Mucosa of descending colon (tissue), 3 donors: ENCODE results near the gene HBE1. TPM values are rescaled to one million over a fixed set of nuclear protein-coding genes. Genes with fewer than 3 reads are reported as not detected.
"Not testable (repeated sequence)": the region's sequence is repeated elsewhere in the genome, so short reads cannot be mapped to it uniquely, and the experiment has no call there.

ENCODE experiments used
- ATAC-seq: fragments of 200-7000 bp; cut with Tn5 transposase; one replicate; pipeline ENCODE4 v1.9.1; 2020; ENCODE audit warnings: mild to moderate bottlenecking, moderate library complexity
- DNase-seq, 3 donors: peaks; one replicate each; pipeline ENCODE4 v3.0.0-alpha.2; 2020
- H3K36me3 ChIP-seq: fragments of 200-600 bp; one replicate; pipeline ENCODE4 v1.8.0; 2021; ENCODE audit warnings: low read depth, mild to moderate bottlenecking
- H3K4me1 ChIP-seq: fragments of 200-600 bp; one replicate; pipeline ENCODE4 v1.8.0; 2021; ENCODE audit warnings: low read depth, mild to moderate bottlenecking
- H3K4me3 ChIP-seq: fragments of 200-600 bp; one replicate; pipeline ENCODE4 v1.8.0; 2021; ENCODE audit warnings: mild to moderate bottlenecking
- H3K9me3 ChIP-seq: fragments of 200-600 bp; one replicate; pipeline ENCODE4 v1.8.0; 2021; ENCODE audit warnings: mild to moderate bottlenecking
- intact Hi-C, 2 donors: fragments of 100-400 bp; cut with DNase I in 1 of 2; cut with micrococcal nuclease in 1 of 2; formaldehyde crosslinking; loops; one replicate each; pipeline versions ENCODE4 v1.11.0 to v1.11.1; 2022; cut with DNase I, micrococcal nuclease
- total RNA-seq, 3 donors: library from RNA; stranded (reverse); fragmentation: NEBNext Ultra II Directional in 2 of 3; extraction: Animal tissue kit (Norgen Biotek cat#: 25700) in 2 of 3; gene quantifications; one replicate each; pipeline versions ENCODE4 v1.2.1 to v1.2.4, GENCODE V29; 2021 to 2023
- TF ChIP-seq, protein P1 (sequence below): fragments of 200-600 bp; IDR thresholded peaks from one replicate; pipeline ENCODE4 v1.8.0; 2022; ENCODE audit warnings: antibody characterized with exemption, mild to moderate bottlenecking
- donor health status: DM: no; HTN: no; CAD: no; lungs with moderate emphysema.
- donor health status: DM: no; HTN: no; CAD: no.
- donor health status: DM: no; HTN: yes; CAD: no.

The HBE1 gene
- total RNA-seq, 3 donors from 2014 or later: not detected

- Histone ChIP-seq H3K36me3 (no peaks in the 10 kb centered on the region), H3K9me3 (no peaks in the 10 kb centered on the region), H3K4me3 (no peak overlapping the region), H3K4me1 (no peaks in the 10 kb centered on the region)
- ATAC-seq (no peak), DNase-seq (no peak)
- intact Hi-C loops: no loop called here
- TF ChIP-seq, protein P1, sequence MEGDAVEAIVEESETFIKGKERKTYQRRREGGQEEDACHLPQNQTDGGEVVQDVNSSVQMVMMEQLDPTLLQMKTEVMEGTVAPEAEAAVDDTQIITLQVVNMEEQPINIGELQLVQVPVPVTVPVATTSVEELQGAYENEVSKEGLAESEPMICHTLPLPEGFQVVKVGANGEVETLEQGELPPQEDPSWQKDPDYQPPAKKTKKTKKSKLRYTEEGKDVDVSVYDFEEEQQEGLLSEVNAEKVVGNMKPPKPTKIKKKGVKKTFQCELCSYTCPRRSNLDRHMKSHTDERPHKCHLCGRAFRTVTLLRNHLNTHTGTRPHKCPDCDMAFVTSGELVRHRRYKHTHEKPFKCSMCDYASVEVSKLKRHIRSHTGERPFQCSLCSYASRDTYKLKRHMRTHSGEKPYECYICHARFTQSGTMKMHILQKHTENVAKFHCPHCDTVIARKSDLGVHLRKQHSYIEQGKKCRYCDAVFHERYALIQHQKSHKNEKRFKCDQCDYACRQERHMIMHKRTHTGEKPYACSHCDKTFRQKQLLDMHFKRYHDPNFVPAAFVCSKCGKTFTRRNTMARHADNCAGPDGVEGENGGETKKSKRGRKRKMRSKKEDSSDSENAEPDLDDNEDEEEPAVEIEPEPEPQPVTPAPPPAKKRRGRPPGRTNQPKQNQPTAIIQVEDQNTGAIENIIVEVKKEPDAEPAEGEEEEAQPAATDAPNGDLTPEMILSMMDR: no peak
These were observed 33.9 kb upstream of the HBE1 start for GRCh38 chr11:5303626-5304025.

- Histone ChIP-seq H3K9me3 (no peaks in the 10 kb centered on the region), H3K4me1 (no peaks in the 10 kb centered on the region), H3K36me3 (no peaks in the 10 kb centered on the region), H3K4me3 (no peak within 1 kb of the TSS)
- TF ChIP-seq, protein P1: no peak
- no peak for ATAC-seq
- intact Hi-C loops: no loop called here
- DNase-seq: no peak
These were observed 32.1 kb upstream of the HBE1 start, which contains the start of gene OR51B4 for GRCh38 chr11:5301846-5302245. Gene OR51B4 (minus strand): TSS chr11:5301946. CDS start chr11:5301946, 0 bp downstream.

DNA sequence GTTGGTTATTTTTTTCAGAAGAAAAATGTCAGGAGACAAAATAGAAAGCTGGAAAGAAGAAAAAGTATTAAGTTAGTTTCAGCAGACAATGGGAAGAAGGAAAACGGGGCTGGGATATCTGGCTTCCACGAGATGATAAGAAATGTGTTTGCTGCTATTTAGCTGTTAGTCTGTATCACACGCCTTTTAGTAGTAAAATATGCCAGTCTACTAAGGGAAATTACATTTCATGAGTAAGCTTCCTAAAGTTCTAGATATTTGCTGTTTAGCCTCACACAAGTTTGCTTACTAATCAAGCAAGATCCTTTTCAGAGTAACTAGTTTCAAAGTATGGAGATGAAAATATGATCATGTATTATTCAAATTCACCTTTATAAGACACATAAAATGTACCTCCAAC, 30.5 kb upstream of the HBE1 start:
- Histone ChIP-seq H3K4me3 (no peak overlapping the region), H3K4me1 (no peaks in the 10 kb centered on the region), H3K36me3 (no peaks in the 10 kb centered on the region), H3K9me3 (no peaks in the 10 kb centered on the region)
- intact Hi-C loops: no loop called here
- no peak for DNase-seq
- TF ChIP-seq, protein P1: no peak
- ATAC-seq: no peak

GRCh38 chr11:5298451-5298850, 28.7 kb upstream of the HBE1 start:
- Histone ChIP-seq H3K4me1 (no peaks in the 10 kb centered on the region), H3K4me3 (no peak overlapping the region), H3K36me3 (no peaks in the 10 kb centered on the region), H3K9me3 (no peaks in the 10 kb centered on the region)
- no peak for DNase-seq
- intact Hi-C loops: no loop called here
- TF ChIP-seq, protein P1: no peak
- no peak for ATAC-seq

DNA sequence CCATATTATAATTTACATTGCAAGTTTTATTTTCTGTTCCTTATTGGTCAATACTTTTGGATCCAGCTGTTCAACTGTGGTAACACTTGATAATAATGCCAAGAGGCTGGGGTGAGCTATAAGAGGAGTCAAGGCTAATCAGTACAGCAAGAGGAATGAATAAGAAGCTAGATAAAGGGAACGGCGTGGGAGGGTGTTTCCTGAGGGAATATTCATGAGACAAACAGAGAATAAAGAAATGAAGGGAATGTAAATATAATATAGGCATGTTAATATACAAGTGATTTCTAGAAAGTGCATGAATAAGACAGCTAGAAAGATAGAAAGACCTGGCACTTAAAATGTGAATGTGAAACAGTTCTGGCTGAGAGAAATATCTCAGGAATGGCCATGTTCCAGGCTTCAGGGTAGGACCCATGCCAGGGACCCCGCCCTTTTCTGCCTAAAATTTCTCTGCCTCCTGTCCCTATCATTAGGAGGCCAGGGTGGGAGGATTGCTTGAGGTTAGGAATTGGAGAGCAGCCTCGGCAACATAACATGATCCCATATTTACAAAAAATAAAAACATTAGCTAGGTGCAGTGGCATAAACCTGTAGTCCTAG, 28.1 kb upstream of the HBE1 start:
- intact Hi-C loops: no loop called here

GRCh38 chr11:5294342-5294995, 24.7 kb upstream of the HBE1 start:
- intact Hi-C loops, DNase-seq, H3K9me3 ChIP-seq, H3K4me3 ChIP-seq, H3K36me3 ChIP-seq, H3K4me1 ChIP-seq, ATAC-seq: not testable (repeated sequence)

More for the DNA sequence above, 28.1 kb upstream of the HBE1 start:
- Histone ChIP-seq H3K9me3 (no peaks in the 10 kb centered on the region), H3K4me3 (no peak overlapping the region), H3K4me1 (no peaks in the 10 kb centered on the region), H3K36me3 (no peaks in the 10 kb centered on the region)
- no peak for DNase-seq
- ATAC-seq: no peak
- TF ChIP-seq, protein P1: no peak
